Activated CD8-positive, alpha-beta memory T cell treated with anti-CD3 and anti-CD28 coated beads, Interleukin-2, amount 50 U/mL, for 48 hours (primary cell): Measurements from ENCODE around the gene THEMIS2.

Source experiments
- DNase-seq: peaks from one replicate; pipeline ENCODE4 v3.0.0-alpha.2; 2020

The THEMIS2 gene

DNA sequence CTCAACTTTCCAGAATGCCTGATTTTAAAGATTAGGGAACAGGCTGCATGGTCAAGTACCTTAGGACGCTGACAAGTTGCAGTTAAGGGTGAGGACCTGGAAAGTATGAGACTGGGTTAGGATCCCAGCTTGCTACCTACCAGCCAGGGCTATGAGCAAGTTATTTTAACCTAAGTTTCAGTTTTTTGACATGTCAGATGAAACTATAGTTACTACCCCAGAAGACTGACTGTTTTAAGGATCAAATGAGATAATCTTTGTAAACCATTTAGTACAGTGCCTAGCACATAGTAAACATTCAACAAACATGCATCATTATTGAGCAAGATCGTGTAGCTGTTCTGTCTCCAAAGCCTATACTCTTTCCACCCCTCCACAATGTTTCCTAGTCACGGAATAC lies 14.4 kb downstream of the THEMIS2 start:
- DNase-seq: no peak

GRCh38 chr1:27887215-27888021 lies 15.1 kb downstream of the THEMIS2 start:
- no peak for DNase-seq

GRCh38 chr1:27889506-27889905 lies 17.2 kb downstream of the THEMIS2 start:
- no peak for DNase-seq

- no peak for DNase-seq
Measured at GRCh38 chr1:27891196-27891889, 19.0 kb downstream of the THEMIS2 start.

DNA sequence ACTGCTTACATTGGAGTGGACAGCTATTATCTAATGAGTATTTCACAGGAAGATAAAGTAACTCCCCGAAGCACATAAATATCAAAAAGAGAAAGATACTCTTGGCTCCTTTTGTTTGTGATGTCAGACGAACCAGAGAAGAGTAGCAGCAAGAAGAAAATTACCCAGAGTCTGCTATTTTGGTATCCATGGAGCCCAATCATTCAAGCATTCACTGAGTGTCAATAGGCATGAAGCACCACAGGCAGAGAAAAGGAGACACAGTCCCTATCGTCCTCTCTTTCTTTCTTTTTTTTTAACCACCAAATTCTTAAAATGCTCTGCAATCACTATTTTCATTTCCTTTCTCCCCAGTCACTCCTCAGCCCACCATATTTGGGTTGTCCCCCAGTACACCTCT lies 22.2 kb downstream of the THEMIS2 start:
- DNase-seq: no peak

DNA sequence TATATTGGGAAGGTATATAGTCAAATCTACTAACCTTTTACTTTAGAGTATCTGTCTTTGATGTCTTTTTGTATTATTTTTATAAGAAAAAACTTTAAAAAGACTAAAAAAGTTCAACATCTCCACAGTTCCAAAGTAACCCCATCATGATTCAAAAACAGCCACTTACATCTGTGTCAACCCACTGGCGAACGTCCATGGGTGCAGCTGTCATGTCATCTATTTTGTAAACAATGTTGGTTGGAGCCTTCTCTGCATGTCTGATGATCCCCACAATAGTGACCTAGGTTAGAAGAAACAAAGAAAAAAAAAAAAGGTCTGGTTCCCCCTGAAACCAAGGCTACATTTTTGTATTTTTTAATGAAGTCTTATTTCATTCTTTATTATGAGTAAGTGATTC lies 34.4 kb downstream of the THEMIS2 start:
- no peak for DNase-seq

- DNase-seq: no peak
Measured at GRCh38 chr1:27912429-27912828, 40.1 kb downstream of the THEMIS2 start.

DNA sequence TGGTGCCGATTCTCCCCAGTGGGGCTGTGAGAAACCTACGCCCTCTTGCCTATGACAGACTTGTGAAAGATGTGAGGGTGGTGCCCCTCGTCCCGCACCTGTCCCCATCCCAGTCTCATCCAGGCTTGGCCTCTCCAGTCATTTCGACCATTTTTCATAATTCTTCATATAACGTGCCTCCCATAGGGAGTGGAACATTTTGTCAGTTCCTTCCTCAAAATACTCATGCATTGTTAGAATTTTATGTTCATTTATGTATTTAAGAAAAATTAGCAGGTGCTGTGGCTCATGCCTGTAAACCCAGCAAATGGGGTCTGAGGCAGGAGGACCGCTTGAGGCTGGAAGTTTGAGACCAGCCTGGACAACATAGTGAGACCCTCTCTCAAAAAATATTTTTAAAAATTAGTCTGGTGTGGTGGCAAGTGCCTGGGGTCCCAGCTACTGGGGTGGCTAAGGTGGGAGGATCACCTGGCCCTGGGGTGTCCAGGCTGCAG lies 42.8 kb downstream of the THEMIS2 start:
- no peak for DNase-seq

GRCh38 chr1:27922272-27922671 lies 49.9 kb downstream of the THEMIS2 start:
- no peak for DNase-seq

DNA sequence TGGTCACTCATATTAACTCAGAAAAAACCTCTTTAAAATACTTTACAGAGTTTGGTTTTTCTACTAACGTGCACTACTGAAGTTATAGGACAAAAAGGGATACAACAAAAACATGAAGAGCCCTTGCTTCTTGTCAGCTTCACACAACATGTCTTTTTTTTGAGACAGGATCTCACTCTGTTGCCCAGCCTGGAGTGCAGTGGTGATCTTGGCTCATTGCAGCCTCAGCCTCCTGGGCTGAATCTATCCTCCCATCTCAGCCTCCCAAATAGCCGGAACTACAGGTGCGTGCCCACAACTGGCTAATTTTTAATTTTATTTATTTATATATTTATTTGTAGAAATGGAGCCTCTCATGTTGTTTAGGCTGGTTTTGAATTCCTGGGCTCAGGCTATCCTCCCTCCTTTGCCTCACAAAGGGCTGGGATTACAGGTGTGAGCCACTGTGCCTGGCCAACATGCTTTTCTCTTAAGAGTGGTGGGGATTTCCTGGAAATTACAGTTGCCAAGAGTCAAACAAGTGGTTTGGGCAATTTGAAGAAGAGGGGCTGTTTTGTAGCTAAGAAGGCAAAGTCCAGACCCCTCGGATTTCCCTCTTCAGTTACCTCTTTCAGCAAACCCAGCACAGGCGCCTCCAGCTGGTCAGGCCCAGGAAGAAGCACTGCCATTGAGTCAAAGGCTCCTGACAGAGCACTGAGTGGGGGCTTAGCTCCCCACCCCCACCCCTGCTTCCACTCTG lies 56.0 kb downstream of the THEMIS2 start:
- DNase-seq: no peak

- no peak for DNase-seq
Measured at GRCh38 chr1:27931184-27931583, 58.8 kb downstream of the THEMIS2 start.

GRCh38 chr1:27931759-27932158 lies 59.4 kb downstream of the THEMIS2 start:
- no peak for DNase-seq

- no peak for DNase-seq
Measured at GRCh38 chr1:27934818-27935549, 62.6 kb downstream of the THEMIS2 start, which contains the start of gene SMPDL3B. Gene SMPDL3B (plus strand): TSS chr1:27935000. CDS start chr1:27935184, 184 bp downstream.

- DNase-seq: no peak
Measured at GRCh38 chr1:27935721-27936120, 63.4 kb downstream of the THEMIS2 start.
